ENCODE results near the gene DYRK1B. TPM values are rescaled to one million over a fixed set of nuclear protein-coding genes. Genes with fewer than 3 reads are reported as not detected.

The DYRK1B gene
- total RNA-seq, 1 donor from 2014 or later = 34.7 TPM

DNA sequence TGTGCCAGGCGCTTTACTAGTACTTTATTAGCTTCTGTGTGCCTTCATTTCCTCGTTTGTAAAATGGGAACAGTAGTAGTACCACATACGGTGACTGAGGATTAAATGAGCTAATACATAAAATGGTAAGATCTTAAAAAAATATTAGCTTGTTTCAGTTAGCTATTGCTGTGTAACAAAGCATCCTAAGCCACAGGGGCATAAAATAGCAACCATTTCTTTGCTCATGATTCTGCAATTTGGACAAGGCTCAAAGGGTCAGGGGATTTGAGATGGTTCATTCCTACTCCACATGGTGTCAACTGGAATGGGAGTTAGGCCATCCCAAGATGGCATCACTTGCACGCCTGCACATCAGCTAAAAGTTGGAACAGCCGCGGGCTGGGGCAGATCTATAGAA lies 13.3 kb downstream of the DYRK1B start:
- intact Hi-C loops (cut with DNase I) = no loop called here

DNA sequence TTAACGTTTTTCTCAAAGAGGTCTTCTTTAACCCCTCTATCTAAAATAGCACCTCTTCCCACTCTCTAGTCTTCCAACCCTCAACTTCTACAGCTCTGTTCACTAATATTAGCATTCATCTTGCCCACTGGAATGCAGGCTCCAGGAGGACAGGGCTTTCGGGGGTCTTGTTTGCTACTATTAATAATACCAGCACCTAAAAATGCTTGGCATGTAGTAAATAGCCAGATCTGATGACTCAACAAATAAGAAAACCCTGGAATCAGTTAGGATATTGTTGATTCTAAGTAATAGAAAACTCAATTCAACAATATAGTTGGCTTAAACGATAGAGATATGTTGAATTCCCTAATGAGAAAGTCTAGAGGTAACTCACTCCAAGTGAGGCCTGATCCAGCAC lies 14.2 kb downstream of the DYRK1B start:
- intact Hi-C loops (cut with DNase I) = no loop called here
- Histone ChIP-seq H3K27me3 (no peaks in the 10 kb centered on the region), H3K36me3 (peaks cover 0 to 7% of the 10 kb centered on the region in 2 donors), H3K9me3 (no peaks in the 10 kb centered on the region), H3K4me3 (no peak overlapping the region), H3K27ac (no peak overlapping the region), H3K4me1 (no peaks in the 10 kb centered on the region)
- DNase-seq (ENCODE audit: low spot score in 2 of 2) = no peak
- TF ChIP-seq, protein P1, sequence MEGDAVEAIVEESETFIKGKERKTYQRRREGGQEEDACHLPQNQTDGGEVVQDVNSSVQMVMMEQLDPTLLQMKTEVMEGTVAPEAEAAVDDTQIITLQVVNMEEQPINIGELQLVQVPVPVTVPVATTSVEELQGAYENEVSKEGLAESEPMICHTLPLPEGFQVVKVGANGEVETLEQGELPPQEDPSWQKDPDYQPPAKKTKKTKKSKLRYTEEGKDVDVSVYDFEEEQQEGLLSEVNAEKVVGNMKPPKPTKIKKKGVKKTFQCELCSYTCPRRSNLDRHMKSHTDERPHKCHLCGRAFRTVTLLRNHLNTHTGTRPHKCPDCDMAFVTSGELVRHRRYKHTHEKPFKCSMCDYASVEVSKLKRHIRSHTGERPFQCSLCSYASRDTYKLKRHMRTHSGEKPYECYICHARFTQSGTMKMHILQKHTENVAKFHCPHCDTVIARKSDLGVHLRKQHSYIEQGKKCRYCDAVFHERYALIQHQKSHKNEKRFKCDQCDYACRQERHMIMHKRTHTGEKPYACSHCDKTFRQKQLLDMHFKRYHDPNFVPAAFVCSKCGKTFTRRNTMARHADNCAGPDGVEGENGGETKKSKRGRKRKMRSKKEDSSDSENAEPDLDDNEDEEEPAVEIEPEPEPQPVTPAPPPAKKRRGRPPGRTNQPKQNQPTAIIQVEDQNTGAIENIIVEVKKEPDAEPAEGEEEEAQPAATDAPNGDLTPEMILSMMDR (IDR thresholded peaks at IDR 0.05) = no peak

More for the DNA sequence above, 13.3 kb downstream of the DYRK1B start:
- no peaks in the 10 kb centered on the region for H3K27me3 ChIP-seq
- no peaks in the 10 kb centered on the region for H3K9me3 ChIP-seq
- H3K4me3 ChIP-seq = no peak overlapping the region
- peaks cover 4 to 8% of the 10 kb centered on the region in 2 donors for H3K36me3 ChIP-seq
- TF ChIP-seq, protein P1 (IDR thresholded peaks at IDR 0.05) = no peak
- no peak for DNase-seq (ENCODE audit: low spot score in 2 of 2)
- no peak overlapping the region for H3K27ac ChIP-seq
- no peaks in the 10 kb centered on the region for H3K4me1 ChIP-seq

DNA sequence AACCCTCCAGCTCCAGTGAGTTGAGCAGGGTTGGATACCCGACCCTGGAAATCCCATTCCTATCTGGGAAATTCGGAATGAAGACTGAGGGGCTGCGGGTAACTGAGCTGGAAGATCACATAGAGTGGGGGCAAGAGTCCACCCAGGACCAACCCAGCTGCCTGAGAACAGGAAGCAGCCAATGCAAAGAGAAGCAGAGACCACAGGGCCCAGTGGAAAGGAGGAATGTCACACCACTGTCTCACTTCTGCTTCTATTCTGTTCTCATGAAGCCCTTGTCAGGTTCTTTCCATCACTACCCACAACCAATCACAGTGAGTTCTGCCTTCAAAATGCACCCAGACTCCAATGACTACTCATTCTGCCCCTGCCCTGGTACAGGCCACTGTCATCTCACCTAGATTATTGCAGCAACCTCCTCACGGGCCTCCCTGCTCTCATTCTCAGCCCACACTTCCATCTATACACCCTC lies 15.3 kb downstream of the DYRK1B start:
- intact Hi-C loops (cut with DNase I) = no loop called here
- Histone ChIP-seq H3K4me1 (no peaks in the 10 kb centered on the region), H3K27me3 (no peaks in the 10 kb centered on the region), H3K36me3 (peaks cover 0 to 7% of the 10 kb centered on the region in 2 donors), H3K4me3 (no peak overlapping the region), H3K9me3 (no peaks in the 10 kb centered on the region), H3K27ac (no peak overlapping the region)
- TF ChIP-seq, protein P1 (IDR thresholded peaks at IDR 0.05) = no peak
- DNase-seq (ENCODE audit: low spot score in 2 of 2) = no peak

DNA sequence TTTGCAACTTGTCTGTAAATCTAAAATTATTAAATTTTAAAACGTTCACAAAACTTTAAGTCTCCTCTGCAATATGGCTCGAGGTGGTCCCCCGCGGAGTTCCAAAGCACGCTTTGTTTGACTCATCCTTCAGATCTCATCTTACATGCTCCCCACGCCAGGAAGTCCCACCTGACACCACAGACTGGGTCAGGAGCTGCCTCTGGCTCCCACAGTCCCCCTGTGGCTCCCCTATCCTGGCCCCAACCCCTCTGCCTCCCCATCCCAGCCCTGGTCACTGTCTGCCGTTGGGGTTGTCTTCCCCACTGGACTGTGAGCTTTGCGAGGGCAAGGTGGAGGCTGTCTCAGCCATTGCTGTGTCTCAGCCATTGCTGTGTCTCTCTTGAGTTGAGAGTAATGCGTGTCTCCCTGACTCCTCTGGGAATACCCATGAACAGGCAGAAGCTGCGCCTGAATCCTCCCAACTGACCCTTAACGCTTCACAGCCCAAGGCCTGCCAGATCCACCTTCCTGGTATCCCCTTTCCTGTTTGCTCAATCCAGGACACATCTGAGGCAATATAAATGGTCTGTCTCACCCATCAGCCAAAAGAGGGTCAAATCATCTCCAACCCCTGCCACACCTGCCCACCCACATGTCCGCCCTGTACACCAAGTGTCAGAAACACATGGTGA lies 15.9 kb downstream of the DYRK1B start:
- no peaks in the 10 kb centered on the region for H3K4me1 ChIP-seq
- TF ChIP-seq, protein P1 (IDR thresholded peaks at IDR 0.05) = no peak
- no peaks in the 10 kb centered on the region for H3K27me3 ChIP-seq
- H3K9me3 ChIP-seq = no peaks in the 10 kb centered on the region
- peaks cover 0 to 7% of the 10 kb centered on the region in 2 donors for H3K36me3 ChIP-seq
- no peak for DNase-seq (ENCODE audit: low spot score in 2 of 2)
- intact Hi-C loops (cut with DNase I) = no loop called here
- H3K27ac ChIP-seq = no peak overlapping the region
- no peak overlapping the region for H3K4me3 ChIP-seq

DNA sequence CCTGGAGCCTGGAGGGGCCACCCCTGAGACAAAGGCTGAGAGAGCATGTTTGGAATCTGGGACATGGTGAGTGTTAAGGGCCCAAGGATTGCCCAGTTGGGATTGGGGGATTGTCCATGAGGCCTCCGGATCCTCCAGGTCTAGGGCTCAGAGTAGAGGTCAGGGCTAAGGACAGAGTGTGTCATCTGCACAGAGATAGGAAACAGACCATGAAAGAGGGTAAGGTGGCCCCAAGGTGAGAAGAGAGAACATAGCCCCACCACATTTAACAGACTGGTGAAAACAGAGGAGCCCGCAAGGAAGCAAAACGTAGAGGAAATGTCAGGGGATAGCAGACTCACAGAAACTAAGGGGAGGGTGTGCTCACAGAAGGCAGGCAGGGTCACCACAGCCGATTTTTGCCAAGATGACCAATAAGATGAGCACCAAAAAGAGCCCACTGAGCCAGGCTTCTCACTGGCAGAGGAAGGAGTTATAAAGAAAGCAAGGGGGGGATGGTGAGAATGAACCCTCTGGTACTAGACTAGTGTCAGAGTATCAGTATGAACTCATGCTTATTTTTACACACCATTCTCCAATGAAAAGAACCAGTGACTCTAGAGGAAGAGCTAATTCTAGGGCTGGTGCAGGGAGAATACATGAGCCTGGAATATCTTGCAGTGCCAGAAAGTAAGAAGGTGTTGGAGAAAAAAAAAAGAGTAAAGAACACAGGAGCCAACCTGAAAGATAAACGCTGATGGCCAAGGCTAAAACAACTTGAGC lies 17.5 kb downstream of the DYRK1B start:
- intact Hi-C loops (cut with DNase I) = no loop called here
- no peaks in the 10 kb centered on the region for H3K9me3 ChIP-seq

More for the DNA sequence above, 17.5 kb downstream of the DYRK1B start:
- H3K4me1 ChIP-seq = no peaks in the 10 kb centered on the region
- TF ChIP-seq, protein P1 (IDR thresholded peaks at IDR 0.05) = no peak
- no peak for DNase-seq (ENCODE audit: low spot score in 2 of 2)
- no peak overlapping the region for H3K4me3 ChIP-seq
- H3K36me3 ChIP-seq = peaks cover 0 to 7% of the 10 kb centered on the region in 2 donors
- no peak overlapping the region for H3K27ac ChIP-seq
- H3K27me3 ChIP-seq = no peaks in the 10 kb centered on the region
